ENCODE measurements around the gene DNAH10. TPM values are rescaled to one million over a fixed set of nuclear protein-coding genes. Genes with fewer than 3 reads are reported as not detected.

DNAH10 gene
- total RNA-seq, 1 donor from 2014 or later: not detected

DNA sequence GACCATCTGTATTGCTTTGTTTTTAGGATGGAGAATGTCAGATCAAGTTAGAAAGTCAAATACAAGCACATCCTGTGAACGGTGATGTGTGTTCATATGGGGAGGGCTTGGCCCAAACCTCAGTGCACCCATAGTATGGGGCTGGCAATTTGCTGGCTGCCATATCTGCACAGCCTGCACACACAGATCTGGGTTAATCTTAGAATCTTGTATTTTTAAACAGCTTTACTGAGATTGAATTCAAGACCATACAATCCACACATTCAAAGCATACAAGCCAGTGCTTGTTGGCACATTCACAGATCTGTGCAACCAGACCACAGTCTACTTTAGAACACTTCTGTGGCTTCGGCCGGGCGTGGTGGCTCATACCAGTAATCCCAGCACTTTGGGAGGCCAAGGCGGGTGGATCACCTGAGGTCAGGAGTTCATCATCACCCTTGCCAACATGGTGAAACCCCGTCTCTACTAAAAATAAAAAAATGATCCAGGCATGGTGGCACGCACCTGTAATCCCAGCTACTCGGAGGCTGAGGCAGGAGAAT, 120.1 kb downstream of the DNAH10 start:
- no peak overlapping the region for H3K27ac ChIP-seq (replicated peaks)
- peaks cover 56% of the 10 kb centered on the region for H3K27me3 ChIP-seq (ENCODE audit: low read depth)
- peaks cover 8% of the 10 kb centered on the region for H3K9me3 ChIP-seq (replicated peaks)
- TF ChIP-seq, protein P1, sequence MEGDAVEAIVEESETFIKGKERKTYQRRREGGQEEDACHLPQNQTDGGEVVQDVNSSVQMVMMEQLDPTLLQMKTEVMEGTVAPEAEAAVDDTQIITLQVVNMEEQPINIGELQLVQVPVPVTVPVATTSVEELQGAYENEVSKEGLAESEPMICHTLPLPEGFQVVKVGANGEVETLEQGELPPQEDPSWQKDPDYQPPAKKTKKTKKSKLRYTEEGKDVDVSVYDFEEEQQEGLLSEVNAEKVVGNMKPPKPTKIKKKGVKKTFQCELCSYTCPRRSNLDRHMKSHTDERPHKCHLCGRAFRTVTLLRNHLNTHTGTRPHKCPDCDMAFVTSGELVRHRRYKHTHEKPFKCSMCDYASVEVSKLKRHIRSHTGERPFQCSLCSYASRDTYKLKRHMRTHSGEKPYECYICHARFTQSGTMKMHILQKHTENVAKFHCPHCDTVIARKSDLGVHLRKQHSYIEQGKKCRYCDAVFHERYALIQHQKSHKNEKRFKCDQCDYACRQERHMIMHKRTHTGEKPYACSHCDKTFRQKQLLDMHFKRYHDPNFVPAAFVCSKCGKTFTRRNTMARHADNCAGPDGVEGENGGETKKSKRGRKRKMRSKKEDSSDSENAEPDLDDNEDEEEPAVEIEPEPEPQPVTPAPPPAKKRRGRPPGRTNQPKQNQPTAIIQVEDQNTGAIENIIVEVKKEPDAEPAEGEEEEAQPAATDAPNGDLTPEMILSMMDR (IDR thresholded peaks at IDR 0.05; ENCODE audit: borderline replicate concordance): no peak
- H3K36me3 ChIP-seq: no peaks in the 10 kb centered on the region
- H3K4me3 ChIP-seq: no peak overlapping the region
- intact Hi-C loops (cut with micrococcal nuclease): no loop called here
- DNase-seq: no peak
- no peaks in the 10 kb centered on the region for H3K4me1 ChIP-seq

DNA sequence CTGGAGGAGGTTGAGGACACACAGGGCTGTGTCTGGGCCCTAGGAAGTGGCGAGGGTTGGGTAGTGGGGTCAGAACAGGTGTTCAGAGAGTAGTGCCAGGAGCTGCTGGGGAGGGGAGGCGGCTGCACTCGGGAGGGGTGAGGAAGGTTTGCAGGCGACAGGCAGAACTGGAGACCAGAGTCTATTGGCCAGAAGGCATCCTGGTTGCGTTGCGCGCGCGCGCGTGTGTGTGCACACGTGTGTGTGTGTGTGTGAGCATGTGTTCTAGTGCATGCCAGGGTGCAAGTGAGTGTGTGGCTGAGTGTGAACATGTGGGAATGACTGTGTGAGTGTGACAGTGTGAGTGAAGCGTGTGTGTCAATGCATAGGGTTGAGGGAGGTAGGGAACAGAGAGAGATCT, 124.2 kb downstream of the DNAH10 start:
- DNase-seq: no peak
- Histone ChIP-seq H3K27me3 (ENCODE audit: low read depth) (peaks cover 84% of the 10 kb centered on the region), H3K27ac (replicated peaks) (no peak overlapping the region), H3K9me3 (replicated peaks) (peaks cover 8% of the 10 kb centered on the region), H3K4me3 (no peak overlapping the region), H3K36me3 (no peaks in the 10 kb centered on the region), H3K4me1 (no peaks in the 10 kb centered on the region)
- TF ChIP-seq, protein P1 (IDR thresholded peaks at IDR 0.05; ENCODE audit: borderline replicate concordance): no peak
- intact Hi-C loops (cut with micrococcal nuclease): no loop called here

DNA sequence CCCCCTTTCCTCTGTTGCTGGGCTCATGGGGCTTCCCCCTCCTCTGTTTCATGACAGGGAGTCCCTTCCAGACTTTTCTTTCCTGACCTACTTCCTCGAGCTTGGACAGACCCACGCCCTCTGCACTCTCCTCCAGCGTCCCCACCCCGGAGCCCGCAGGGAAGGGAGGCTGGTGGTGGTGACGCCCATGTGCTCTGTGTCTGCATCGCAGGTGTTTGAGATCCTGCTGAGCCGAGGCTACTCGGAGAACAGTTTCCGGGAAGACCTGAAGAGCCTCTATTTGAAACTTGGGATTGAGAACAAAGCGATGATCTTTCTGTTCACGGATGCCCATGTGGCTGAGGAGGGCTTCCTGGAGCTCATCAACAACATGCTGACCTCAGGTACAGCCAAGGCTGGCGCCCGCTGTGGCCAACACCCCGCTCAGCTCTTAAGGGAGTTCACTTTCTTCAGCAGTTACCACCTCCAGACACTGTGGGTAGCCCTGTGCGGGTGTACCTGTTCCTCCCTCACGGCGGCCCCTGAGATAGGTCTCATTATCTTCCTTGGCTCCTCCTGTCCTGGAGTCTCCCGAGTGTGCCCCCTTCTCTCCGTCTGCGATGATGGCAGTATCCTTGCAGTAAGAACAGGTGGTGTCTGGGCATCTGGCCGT, 125.0 kb downstream of the DNAH10 start:
- H3K4me1 ChIP-seq: no peaks in the 10 kb centered on the region
- H3K4me3 ChIP-seq: no peak overlapping the region
- TF ChIP-seq, protein P1 (IDR thresholded peaks at IDR 0.05; ENCODE audit: borderline replicate concordance): no peak
- H3K9me3 ChIP-seq (replicated peaks): peaks cover 8% of the 10 kb centered on the region
- peaks cover 90% of the 10 kb centered on the region for H3K27me3 ChIP-seq (ENCODE audit: low read depth)
- H3K36me3 ChIP-seq: no peaks in the 10 kb centered on the region
- no peak overlapping the region for H3K27ac ChIP-seq (replicated peaks)
- intact Hi-C loops (cut with micrococcal nuclease): no loop called here
- DNase-seq: no peak

DNA sequence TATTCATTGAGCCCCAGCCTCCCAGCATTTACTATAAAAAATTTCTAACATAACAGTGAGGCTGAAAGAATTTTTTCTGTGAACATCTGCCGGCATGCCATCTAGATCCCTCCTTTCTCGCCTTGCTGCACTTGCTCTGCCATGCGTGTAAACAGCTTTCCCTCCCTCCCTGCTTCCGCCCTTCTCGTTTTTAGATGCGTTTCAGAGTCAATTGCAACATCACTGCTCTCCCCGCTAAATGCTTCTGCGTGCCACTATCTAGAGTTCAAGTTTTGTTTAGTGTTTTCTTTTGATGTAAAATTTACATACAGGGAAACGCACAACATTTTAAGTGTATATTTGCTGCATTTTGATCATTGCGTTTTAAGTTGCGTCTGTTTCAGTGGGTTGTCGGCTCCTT, 126.9 kb downstream of the DNAH10 start:
- Histone ChIP-seq H3K9me3 (replicated peaks) (peaks cover 8% of the 10 kb centered on the region), H3K27me3 (ENCODE audit: low read depth) (peaks cover 89% of the 10 kb centered on the region), H3K4me3 (no peak overlapping the region), H3K36me3 (no peaks in the 10 kb centered on the region), H3K4me1 (no peaks in the 10 kb centered on the region), H3K27ac (replicated peaks) (no peak overlapping the region)
- TF ChIP-seq, protein P1 (IDR thresholded peaks at IDR 0.05; ENCODE audit: borderline replicate concordance): no peak
- no peak for DNase-seq
- intact Hi-C loops (cut with micrococcal nuclease): no loop called here

DNA sequence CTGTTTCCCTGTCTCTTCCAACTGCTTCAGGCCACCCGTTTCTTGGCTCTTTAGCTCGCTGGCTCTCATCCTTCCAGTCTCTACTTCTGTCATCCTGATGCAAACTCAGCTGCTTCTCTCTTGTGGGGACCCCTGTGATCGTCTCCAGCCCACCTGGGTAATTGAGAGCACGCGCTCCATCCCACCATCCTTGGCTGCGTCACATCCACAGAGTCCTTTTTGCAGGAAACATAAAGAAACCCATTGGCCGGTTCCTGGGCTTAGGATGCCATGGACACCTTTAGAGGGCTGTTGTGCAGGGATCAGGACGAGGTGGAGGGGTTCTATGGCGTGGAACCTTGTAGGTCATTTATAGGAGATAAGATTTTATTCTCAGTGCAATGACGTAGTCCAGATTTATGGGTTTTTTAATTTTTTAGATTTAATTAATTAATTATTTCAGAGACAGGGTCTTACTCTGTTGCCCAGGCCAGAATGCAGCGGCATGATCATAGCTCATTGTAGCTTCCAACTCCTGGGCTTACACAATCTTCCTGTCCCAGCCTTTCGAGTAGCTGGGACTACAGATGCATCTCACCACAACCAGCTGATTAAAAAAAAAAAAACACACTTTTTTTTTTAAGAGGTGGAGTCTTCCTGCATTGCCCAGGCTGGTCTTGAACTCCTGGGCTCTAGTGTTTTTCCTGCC, 127.9 kb downstream of the DNAH10 start:
- TF ChIP-seq, protein P1 (IDR thresholded peaks at IDR 0.05; ENCODE audit: borderline replicate concordance): no peak
- peaks cover 90% of the 10 kb centered on the region for H3K27me3 ChIP-seq (ENCODE audit: low read depth)
- no peak overlapping the region for H3K27ac ChIP-seq (replicated peaks)

More for the DNA sequence above, 127.9 kb downstream of the DNAH10 start:
- intact Hi-C loops (cut with micrococcal nuclease): no loop called here
- peaks cover under 1% of the 10 kb centered on the region for H3K9me3 ChIP-seq (replicated peaks)
- H3K4me1 ChIP-seq: no peaks in the 10 kb centered on the region
- H3K4me3 ChIP-seq: no peak overlapping the region
- no peaks in the 10 kb centered on the region for H3K36me3 ChIP-seq
- DNase-seq: no peak
